HepG2 (cell line): Measurements from ENCODE around the gene SNAPIN. TPM values are rescaled to one million over a fixed set of nuclear protein-coding genes. Genes with fewer than 3 reads are reported as not detected.

Experiments
- ARNT2 ChIP-seq: sonication (generic); formaldehyde crosslinking; IDR thresholded peaks from 2 replicates; pipeline ENCODE4 v1.8.0; 2022; ENCODE audit warnings: mild to moderate bottlenecking, low read depth, missing genetic modification reagents, moderate library complexity
- CEBPZ ChIP-seq: IDR thresholded peaks from 2 replicates; pipeline ENCODE4 v1.6.1; 2012; ENCODE audit warnings: low read length, improper control_type of control experiment
- CREM ChIP-seq, 2 experiments: sonication (generic) in 1 of 2; formaldehyde crosslinking in 1 of 2; IDR thresholded peaks; 2 replicates each; pipeline versions ENCODE4 v1.4.0 to v1.6.1; 2016 to 2020; ENCODE audit warnings: antibody characterized with exemption in 1 of 2, mild to moderate bottlenecking in 1 of 2, missing genetic modification reagents in 1 of 2
- CTCF ChIP-seq: sonication (generic); formaldehyde crosslinking; IDR thresholded peaks from 2 replicates; pipeline ENCODE4 v1.5.0; 2020; ENCODE audit warnings: mild to moderate bottlenecking, missing genetic modification reagents, moderate library complexity
- EP300 ChIP-seq, 3 experiments: sonication (generic) in 1 of 3; formaldehyde crosslinking in 1 of 3; IDR thresholded peaks; 2 replicates each; pipeline versions ENCODE4 v1.5.1 to v1.6.1; 2011 to 2020; ENCODE audit warnings: low read depth in 2 of 3, low read length in 2 of 3, borderline replicate concordance in 1 of 3, improper control_type of control experiment in 1 of 3, mild to moderate bottlenecking in 1 of 3, missing genetic modification reagents in 1 of 3, moderate library complexity in 1 of 3
- GABPA ChIP-seq, 2 experiments: IDR thresholded peaks; 2 replicates each; pipeline ENCODE4 v1.6.1; 2011 to 2016; ENCODE audit warnings: low read depth in 2 of 2, low read length in 1 of 2, missing biosample characterization in 1 of 2, missing genetic modification characterization in 1 of 2
- HINFP ChIP-seq: sonication (generic); formaldehyde crosslinking; IDR thresholded peaks from 2 replicates; pipeline ENCODE4 v1.4.0; 2020; ENCODE audit warnings: low read depth, mild to moderate bottlenecking, missing genetic modification reagents
- MATR3 ChIP-seq: sonication (generic); formaldehyde crosslinking; IDR thresholded peaks from 2 replicates; pipeline ENCODE4 v1.4.0; 2020; ENCODE audit warnings: missing genetic modification reagents
- NFRKB ChIP-seq: fragments of 450-650 bp; IDR thresholded peaks from 2 replicates; pipeline ENCODE4 v1.6.1; 2017
- PAF1 ChIP-seq: IDR thresholded peaks from 2 replicates; pipeline ENCODE4 v1.6.1; 2016; ENCODE audit warnings: missing genetic modification reagents, missing compliant biosample characterization
- SMARCE1 ChIP-seq: fragments of 450-650 bp; IDR thresholded peaks from 2 replicates; pipeline ENCODE4 v1.6.1; 2017; ENCODE audit warnings: borderline replicate concordance
- ZFP37 ChIP-seq: sonication (generic); formaldehyde crosslinking; IDR thresholded peaks from 2 replicates; pipeline ENCODE4 v1.4.0; 2020; ENCODE audit warnings: missing genetic modification reagents, borderline replicate concordance
- ZKSCAN8 ChIP-seq: IDR thresholded peaks from 2 replicates; pipeline ENCODE4 v1.6.1; 2016; ENCODE audit warnings: borderline replicate concordance, missing genetic modification reagents, missing compliant biosample characterization
- ZNF207 ChIP-seq: fragments of 450-650 bp; IDR thresholded peaks from 2 replicates; pipeline ENCODE4 v1.6.1; 2016; ENCODE audit warnings: antibody characterized with exemption, borderline replicate concordance
- ZNF253 ChIP-seq: sonication (generic); formaldehyde crosslinking; IDR thresholded peaks from 2 replicates; pipeline ENCODE4 v1.8.0; 2022; ENCODE audit warnings: mild to moderate bottlenecking, missing genetic modification reagents, borderline replicate concordance
- ZNF329 ChIP-seq: sonication (generic); formaldehyde crosslinking; IDR thresholded peaks from 2 replicates; pipeline ENCODE4 v1.9.0; 2021; ENCODE audit warnings: low read depth, mild to moderate bottlenecking, missing genetic modification reagents
- ZNF607 ChIP-seq: sonication (generic); formaldehyde crosslinking; IDR thresholded peaks from 2 replicates; pipeline ENCODE4 v1.5.1; 2020; ENCODE audit warnings: missing genetic modification reagents, mild to moderate bottlenecking, borderline replicate concordance
- ZNF614 ChIP-seq: IDR thresholded peaks from 2 replicates; pipeline ENCODE4 v1.6.1; 2018; ENCODE audit warnings: missing biosample characterization, missing genetic modification reagents, inconsistent platforms, borderline replicate concordance
- ZNF660 ChIP-seq: sonication (generic); formaldehyde crosslinking; IDR thresholded peaks from 2 replicates; pipeline ENCODE4 v1.5.1; 2020; ENCODE audit warnings: mild to moderate bottlenecking, low read depth, missing genetic modification reagents, borderline replicate concordance
- ZNF780A ChIP-seq: sonication (generic); formaldehyde crosslinking; IDR thresholded peaks from 2 replicates; pipeline ENCODE4 v1.8.0; 2022; ENCODE audit warnings: mild to moderate bottlenecking, missing genetic modification reagents, moderate library complexity
- polyA plus RNA-seq, 8 experiments: library from polyadenylated mRNA; depleted of rRNA in 3 of 8; stranded (reverse) in 7 of 8; unstranded in 1 of 8; fragments of >200 nt; fragmentation: Illumina TruSeq in 4 of 8; extraction: Trizol in 4 of 8; gene quantifications; 2 replicates each; pipeline versions ENCODE4 v1.2.1 to v1.2.3, GENCODE V29; 2011 to 2016; ENCODE audit warnings: low read depth in 4 of 8, missing spikeins in 1 of 8, mixed read lengths in 1 of 8; ENCODE audit not compliant: insufficient read depth in 1 of 8
- total RNA-seq, 5 experiments: library from RNA; depleted of rRNA; stranded (reverse); fragments of >200 nt; fragmentation: Illumina TruSeq; extraction: Trizol; gene quantifications; 2 replicates each; pipeline ENCODE4 v1.2.3, GENCODE V29; 2016; ENCODE audit warnings: low read depth in 1 of 5

The SNAPIN gene
- total and polyA plus RNA-seq, 2 of the 13 experiments (the other 11 are each of a cell fraction or from before 2014, with no cell fraction given), result 23.9 to 25.7 TPM

- TF ChIP-seq CEBPZ, result no peak
- TF ChIP-seq ZNF329 (CRISPR knock-in tag), result 0 out of 2 replicates have a peak, but pooled peaks have one; percentile 61
- TF ChIP-seq MATR3 (CRISPR knock-in tag), result no peak
- no peak for TF ChIP-seq ZKSCAN8 (CRISPR knock-in tag)
- peak; percentile 87 for TF ChIP-seq CREM (IDR thresholded peaks at IDR 0.05)
- no peak; the same call in 1 of the 2 replicates for TF ChIP-seq CREM (CRISPR knock-in tag; IDR thresholded peaks at IDR 0.05)
- 0 out of 4 replicates have a peak, but pooled peaks of 1 of the 2 experiments have one; percentile 46 for TF ChIP-seq EP300 (IDR thresholded peaks at IDR 0.05; ENCODE audit: low read depth in 2 of 2, low read length in 2 of 2)
- no peak for TF ChIP-seq EP300 (CRISPR knock-in tag; IDR thresholded peaks at IDR 0.05; ENCODE audit: borderline replicate concordance)
- no peak for TF ChIP-seq ZNF780A
- TF ChIP-seq ZNF660 (CRISPR knock-in tag), result no peak
- no peak for TF ChIP-seq ZNF253 (CRISPR knock-in tag)
- TF ChIP-seq ZNF614 (CRISPR knock-in tag), result peak; percentile 74; the same call in 1 of the 2 replicates
- TF ChIP-seq HINFP (CRISPR knock-in tag), result no peak; the same call in 1 of the 2 replicates
- TF ChIP-seq ARNT2, result peak; percentile 91
- TF ChIP-seq PAF1, result no peak
- TF ChIP-seq NFRKB, result peak; percentile 89
- no peak for TF ChIP-seq GABPA (IDR thresholded peaks at IDR 0.05; ENCODE audit: low read depth, low read length)
- TF ChIP-seq GABPA (CRISPR knock-in tag; IDR thresholded peaks at IDR 0.05; ENCODE audit: low read depth), result peak; percentile 74
- TF ChIP-seq SMARCE1, result no peak
- no peak for TF ChIP-seq ZNF207
- TF ChIP-seq ZFP37 (CRISPR knock-in tag), result no peak
- TF ChIP-seq ZNF607 (CRISPR knock-in tag), result peak; percentile 91; the same call in 1 of the 2 replicates
- TF ChIP-seq CTCF, result no peak
Observed at GRCh38 chr1:153633754-153634665, 24.5 kb upstream of the SNAPIN start, which contains the start of gene CHTOP (continued).
